ENCODE measurements around the gene IL23R.

The IL23R gene

GRCh38 chr1:67285780-67286488 lies 119.7 kb downstream of the IL23R start:
- Histone ChIP-seq H4K20me1 (ENCODE audit: insufficient read depth, low read length) (no peaks in the 10 kb centered on the region), H3K4me1 (ENCODE audit: insufficient read depth, low read length) (no peaks in the 10 kb centered on the region), H3K9me3 (ENCODE audit: insufficient read depth, low read length, severe bottlenecking) (no peaks in the 10 kb centered on the region), H3K4me2 (ENCODE audit: insufficient read depth, low read length) (no peak overlapping the region), H2AFZ (ENCODE audit: low read depth, low read length) (no peak overlapping the region), H3K79me2 (ENCODE audit: insufficient read depth, low read length) (no peaks in the 10 kb centered on the region), H3K27ac (ENCODE audit: low read length) (no peak overlapping the region), H3K9ac (ENCODE audit: low read depth, low read length) (no peak overlapping the region), H3K4me3 (ENCODE audit: low read depth in 1 of 2, low read length in 2 of 2) (no peak overlapping the region), H3K27me3 (ENCODE audit: insufficient read depth, low read length, poor library complexity) (no peaks in the 10 kb centered on the region), H3K36me3 (ENCODE audit: insufficient read depth, low read length) (no peaks in the 10 kb centered on the region)
- DNase-seq (no peak), ATAC-seq (ENCODE audit: insufficient read depth, low read depth) (no peak)
- TF ChIP-seq EZH2 (IDR thresholded peaks at IDR 0.05; ENCODE audit: borderline replicate concordance, low read depth, low read length, severe bottlenecking) = no peak
- TF ChIP-seq, protein P1, sequence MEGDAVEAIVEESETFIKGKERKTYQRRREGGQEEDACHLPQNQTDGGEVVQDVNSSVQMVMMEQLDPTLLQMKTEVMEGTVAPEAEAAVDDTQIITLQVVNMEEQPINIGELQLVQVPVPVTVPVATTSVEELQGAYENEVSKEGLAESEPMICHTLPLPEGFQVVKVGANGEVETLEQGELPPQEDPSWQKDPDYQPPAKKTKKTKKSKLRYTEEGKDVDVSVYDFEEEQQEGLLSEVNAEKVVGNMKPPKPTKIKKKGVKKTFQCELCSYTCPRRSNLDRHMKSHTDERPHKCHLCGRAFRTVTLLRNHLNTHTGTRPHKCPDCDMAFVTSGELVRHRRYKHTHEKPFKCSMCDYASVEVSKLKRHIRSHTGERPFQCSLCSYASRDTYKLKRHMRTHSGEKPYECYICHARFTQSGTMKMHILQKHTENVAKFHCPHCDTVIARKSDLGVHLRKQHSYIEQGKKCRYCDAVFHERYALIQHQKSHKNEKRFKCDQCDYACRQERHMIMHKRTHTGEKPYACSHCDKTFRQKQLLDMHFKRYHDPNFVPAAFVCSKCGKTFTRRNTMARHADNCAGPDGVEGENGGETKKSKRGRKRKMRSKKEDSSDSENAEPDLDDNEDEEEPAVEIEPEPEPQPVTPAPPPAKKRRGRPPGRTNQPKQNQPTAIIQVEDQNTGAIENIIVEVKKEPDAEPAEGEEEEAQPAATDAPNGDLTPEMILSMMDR (IDR thresholded peaks at IDR 0.05; ENCODE audit: borderline replicate concordance, extremely low read depth, low read length, poor library complexity, severe bottlenecking) = no peak

- Histone ChIP-seq H3K9me3 (ENCODE audit: insufficient read depth, low read length, severe bottlenecking) (no peaks in the 10 kb centered on the region), H3K4me3 (ENCODE audit: low read depth in 1 of 2, low read length in 2 of 2) (no peak overlapping the region), H2AFZ (ENCODE audit: low read depth, low read length) (no peak overlapping the region), H3K4me2 (ENCODE audit: insufficient read depth, low read length) (no peak overlapping the region), H3K27ac (ENCODE audit: low read length) (no peak overlapping the region), H3K4me1 (ENCODE audit: insufficient read depth, low read length) (no peaks in the 10 kb centered on the region), H3K27me3 (ENCODE audit: insufficient read depth, low read length, poor library complexity) (no peaks in the 10 kb centered on the region), H3K36me3 (ENCODE audit: insufficient read depth, low read length) (no peaks in the 10 kb centered on the region), H3K9ac (ENCODE audit: low read depth, low read length) (no peak overlapping the region), H3K79me2 (ENCODE audit: insufficient read depth, low read length) (no peaks in the 10 kb centered on the region), H4K20me1 (ENCODE audit: insufficient read depth, low read length) (no peaks in the 10 kb centered on the region)
- DNase-seq = no peak
- no peak for ATAC-seq (ENCODE audit: insufficient read depth, low read depth)
- TF ChIP-seq EZH2 (IDR thresholded peaks at IDR 0.05; ENCODE audit: borderline replicate concordance, low read depth, low read length, severe bottlenecking) = no peak
- TF ChIP-seq, protein P1 (IDR thresholded peaks at IDR 0.05; ENCODE audit: borderline replicate concordance, extremely low read depth, low read length, poor library complexity, severe bottlenecking) = no peak
Observed at GRCh38 chr1:67290236-67290635, 124.0 kb downstream of the IL23R start.

GRCh38 chr1:67294836-67295617 lies 128.8 kb downstream of the IL23R start:
- H4K20me1 ChIP-seq (ENCODE audit: insufficient read depth, low read length) = no peaks in the 10 kb centered on the region
- TF ChIP-seq, protein P1 (IDR thresholded peaks at IDR 0.05; ENCODE audit: borderline replicate concordance, extremely low read depth, low read length, poor library complexity, severe bottlenecking) = no peak
- no peak for TF ChIP-seq EZH2 (IDR thresholded peaks at IDR 0.05; ENCODE audit: borderline replicate concordance, low read depth, low read length, severe bottlenecking)
- no peak overlapping the region for H3K27ac ChIP-seq (ENCODE audit: low read length)
- H3K4me3 ChIP-seq (ENCODE audit: low read depth in 1 of 2, low read length in 2 of 2) = no peak overlapping the region
- H3K4me1 ChIP-seq (ENCODE audit: insufficient read depth, low read length) = no peaks in the 10 kb centered on the region
- H3K9ac ChIP-seq (ENCODE audit: low read depth, low read length) = no peak overlapping the region
- H3K9me3 ChIP-seq (ENCODE audit: insufficient read depth, low read length, severe bottlenecking) = no peaks in the 10 kb centered on the region
- H3K27me3 ChIP-seq (ENCODE audit: insufficient read depth, low read length, poor library complexity) = no peaks in the 10 kb centered on the region
- DNase-seq (no peak), ATAC-seq (ENCODE audit: insufficient read depth, low read depth) (no peak)
- no peaks in the 10 kb centered on the region for H3K36me3 ChIP-seq (ENCODE audit: insufficient read depth, low read length)
- H3K79me2 ChIP-seq (ENCODE audit: insufficient read depth, low read length) = no peaks in the 10 kb centered on the region
- no peak overlapping the region for H2AFZ ChIP-seq (ENCODE audit: low read depth, low read length)
- no peak overlapping the region for H3K4me2 ChIP-seq (ENCODE audit: insufficient read depth, low read length)
